Adipose tissue (tissue), 3 donors: ENCODE measurements around the gene PDE11A. TPM values are rescaled to one million over a fixed set of nuclear protein-coding genes. Genes with fewer than 3 reads are reported as not detected.
"Not testable (repeated sequence)": the region's sequence is repeated elsewhere in the genome, so short reads cannot be mapped to it uniquely, and the experiment has no call there.

Experiments used
- H3K27ac ChIP-seq: one replicate; pipeline ENCODE4 v1.5.1; 2013; ENCODE audit warnings: low read depth, low read length
- WGBS, 3 donors: extraction: QIAGEN DNeasy Blood & Tissue Kit; methylation state at CpG; one replicate each; pipeline ENCODE4 v1.1.7; 2013; 5-methylcytosine and 5-hydroxymethylcytosine counted together
- polyA plus RNA-seq, 3 donors: library from polyadenylated mRNA; stranded (reverse); fragments of 200-250 nt; gene quantifications; one replicate each; pipeline ENCODE4 v1.2.3, GENCODE V29; 2013
- donor health status: healthy with polysubstance abuse.
- donor health status: Bipolar disorder and iron deficiency.
- donor health status: healthy.

Gene PDE11A
- polyA plus RNA-seq, 3 donors, result 0.11 to 0.72 (median 0.27) TPM

- not testable (repeated sequence) for H3K27ac ChIP-seq
- 74 to 91% (median 83%) methylated on average over 3 of the region's 3 CpGs for WGBS, 3 donors
These were observed 6.7 kb upstream of the PDE11A start for GRCh38 chr2:178079279-178079678.

DNA sequence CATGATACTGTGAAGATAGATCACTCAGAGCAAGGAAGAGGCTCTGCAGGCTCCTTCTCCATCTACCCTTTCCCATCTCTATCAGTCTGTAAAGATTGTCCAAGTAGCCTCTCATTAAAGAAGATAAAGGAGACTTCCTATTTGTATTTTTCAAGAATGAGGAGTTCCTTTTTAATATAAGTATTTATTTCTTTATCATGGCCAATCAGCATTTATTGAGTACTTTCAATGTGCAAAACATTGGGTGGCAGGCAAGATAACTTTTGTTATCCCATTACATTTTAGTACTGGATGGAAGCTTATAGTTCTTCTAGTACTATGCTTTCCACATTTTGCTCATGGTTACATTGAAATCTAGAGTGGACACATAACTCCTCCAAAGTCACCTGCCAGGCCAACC, 3.6 kb upstream of the PDE11A start:
- H3K27ac ChIP-seq, result no peak overlapping the region

GRCh38 chr2:178075006-178075326, 2.4 kb upstream of the PDE11A start:
- 92 to 100% (median 96%) methylated on average over 1 of the region's 1 CpG for WGBS, 3 donors
- no peak overlapping the region for H3K27ac ChIP-seq

- 81 to 85% (median 84%) methylated on average over 8 of the region's 8 CpGs for WGBS, 3 donors
- H3K27ac ChIP-seq, result no peak overlapping the region
These were observed 1.8 kb upstream of the PDE11A start for GRCh38 chr2:178074123-178075005.

DNA sequence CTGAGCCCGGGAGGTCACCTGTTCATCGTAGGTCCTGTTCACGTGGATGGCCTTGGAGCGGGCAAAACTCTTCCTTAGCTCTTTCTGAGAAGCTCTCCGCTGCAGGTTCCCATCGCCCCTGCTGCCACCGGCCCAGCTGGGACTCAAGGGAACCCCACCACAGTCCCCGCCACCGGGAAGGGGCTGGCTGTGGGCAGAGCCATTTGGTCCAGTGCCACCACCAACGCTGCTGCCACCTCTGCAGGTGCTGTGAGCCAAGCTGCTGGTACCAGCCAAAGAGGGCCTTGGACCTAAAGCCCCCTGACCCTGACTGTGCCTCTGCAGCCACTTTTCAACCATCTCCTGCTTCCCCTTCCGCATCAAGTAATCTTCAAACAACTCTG, 586 bp downstream of the PDE11A start:
- WGBS, 3 donors, result 39 to 88% (median 86%) methylated on average over 11 of the region's 11 CpGs
- H3K27ac ChIP-seq, result no peak overlapping the region

- WGBS, 3 donors, result 28 to 79% (median 71%) methylated on average over 2 of the region's 2 CpGs
- H3K27ac ChIP-seq, result no peak overlapping the region
These were observed 1.8 kb downstream of the PDE11A start for GRCh38 chr2:178070824-178071223.

DNA sequence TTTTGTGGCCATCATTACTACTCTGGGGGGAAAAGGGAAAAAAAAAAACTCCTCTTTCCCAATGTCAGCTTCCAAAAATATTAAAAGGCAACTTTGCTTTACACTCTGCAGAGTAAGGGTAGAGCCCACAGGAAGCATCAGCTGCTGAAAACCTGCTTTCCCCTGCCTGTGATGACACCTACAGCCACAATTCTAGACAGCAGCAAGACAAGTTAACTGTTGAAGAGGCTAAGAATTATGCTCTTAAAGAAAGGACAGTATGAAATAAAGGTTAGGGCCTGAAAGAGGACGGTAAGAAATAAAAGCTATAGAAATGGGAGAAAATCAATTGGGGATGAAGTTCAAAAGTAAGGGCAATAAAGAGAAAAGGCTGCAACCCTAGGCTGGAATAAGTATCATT, 3.0 kb downstream of the PDE11A start:
- 46 to 81% (median 61%) methylated on average over 1 of the region's 1 CpG for WGBS, 3 donors

DNA sequence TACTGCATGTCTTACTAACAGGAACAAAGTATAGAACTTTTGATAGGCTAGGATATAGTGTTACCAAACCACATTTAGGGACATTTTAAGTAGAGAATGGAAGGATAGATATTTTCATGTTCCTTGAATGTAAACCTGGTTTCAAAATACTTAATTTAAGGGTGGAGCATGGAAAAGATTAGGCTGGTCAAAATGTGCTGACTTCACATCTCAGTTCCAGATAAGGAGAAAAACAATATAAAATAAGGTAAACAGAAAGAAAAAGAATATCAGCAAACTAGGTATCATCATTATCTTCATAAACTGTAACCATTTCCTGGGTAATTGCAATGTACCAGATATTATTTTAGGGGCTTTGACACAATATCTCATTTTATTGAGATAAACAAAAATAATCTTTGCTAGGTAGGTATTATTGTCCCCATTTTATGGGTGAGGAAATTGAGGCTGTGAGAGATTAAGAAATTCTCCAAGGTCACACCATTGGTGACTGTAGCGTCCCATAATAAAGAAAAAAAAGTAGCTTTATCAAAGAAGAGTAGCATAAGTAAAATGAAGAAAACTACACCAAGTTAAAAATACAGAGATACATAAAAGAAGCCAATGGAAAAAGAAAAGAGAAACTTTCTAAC, 3.6 kb downstream of the PDE11A start:
- no peak overlapping the region for H3K27ac ChIP-seq
- WGBS, 3 donors, result 71 to 92% (median 89%) methylated on average over 1 of the region's 1 CpG

More for the DNA sequence above, 3.0 kb downstream of the PDE11A start:
- H3K27ac ChIP-seq, result no peak overlapping the region

DNA sequence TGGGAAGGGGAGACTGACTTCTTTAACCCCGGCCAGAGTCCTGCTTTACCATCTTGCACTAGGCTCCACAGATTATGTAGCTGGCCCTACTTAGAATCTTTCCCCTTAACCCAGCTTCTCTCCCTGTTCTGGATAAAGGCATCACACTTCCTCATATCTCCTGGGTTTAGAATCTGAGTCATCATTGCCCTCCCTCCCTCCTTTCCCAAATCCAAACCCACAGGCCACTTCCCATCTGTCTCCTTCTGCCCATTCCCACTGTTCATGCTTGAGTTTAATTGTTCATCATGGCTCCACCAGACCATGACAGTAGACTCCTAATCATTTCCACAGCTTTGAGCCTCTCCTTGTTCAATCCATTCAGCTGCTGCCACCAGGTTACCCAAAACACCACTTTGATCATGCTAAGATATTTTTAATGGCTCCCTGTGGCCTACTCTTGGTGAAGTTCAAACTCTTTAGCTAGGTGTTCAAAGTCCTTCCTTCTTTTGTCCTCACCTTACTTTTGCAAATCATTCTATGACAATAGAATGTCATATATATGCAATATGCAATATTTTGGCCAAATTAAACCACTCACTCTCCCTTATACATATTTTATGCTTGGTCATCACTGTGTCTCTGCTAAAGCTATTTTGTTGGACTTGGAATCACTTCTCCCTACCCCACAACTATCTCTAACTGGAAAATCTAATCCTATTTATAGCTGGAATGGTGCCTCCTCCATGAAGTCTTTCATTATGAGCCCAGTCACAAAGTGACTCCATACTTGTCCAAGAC, 5.5 kb downstream of the PDE11A start:
- no peak overlapping the region for H3K27ac ChIP-seq
- 95 to 100% (median 100%) methylated on average over 1 of the region's 1 CpG for WGBS, 3 donors

- WGBS, 3 donors, result 88 to 90% (median 89%) methylated on average over 3 of the region's 3 CpGs
- no peak overlapping the region for H3K27ac ChIP-seq
These were observed 6.3 kb downstream of the PDE11A start for GRCh38 chr2:178066324-178066723.

- WGBS, 3 donors, result 60 to 86% (median 81%) methylated on average over 2 of the region's 2 CpGs
- no peak overlapping the region for H3K27ac ChIP-seq
These were observed 12.9 kb downstream of the PDE11A start for GRCh38 chr2:178059681-178060080.

DNA sequence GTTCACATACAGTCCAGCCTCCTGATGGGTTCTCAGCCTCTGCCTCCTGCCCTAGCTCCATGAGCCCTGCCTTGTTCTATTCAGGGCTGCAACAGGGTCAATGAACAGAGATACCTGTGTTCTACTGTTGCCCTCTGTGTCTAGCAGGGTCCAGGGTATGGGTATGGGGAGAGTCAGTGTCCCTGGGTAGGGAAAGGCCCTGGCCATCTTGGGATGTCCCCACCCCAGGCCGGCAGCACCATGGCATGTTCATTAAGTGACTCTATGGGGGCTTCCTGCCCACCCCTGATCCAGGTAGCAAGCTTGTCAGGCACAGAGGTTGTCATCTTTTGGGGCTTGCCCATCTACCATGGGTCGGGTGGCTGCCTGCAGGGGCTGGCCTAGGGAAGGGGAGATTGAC, 13.5 kb downstream of the PDE11A start:
- 77 to 95% (median 87%) methylated on average over 2 of the region's 2 CpGs for WGBS, 3 donors
- H3K27ac ChIP-seq, result no peak overlapping the region

DNA sequence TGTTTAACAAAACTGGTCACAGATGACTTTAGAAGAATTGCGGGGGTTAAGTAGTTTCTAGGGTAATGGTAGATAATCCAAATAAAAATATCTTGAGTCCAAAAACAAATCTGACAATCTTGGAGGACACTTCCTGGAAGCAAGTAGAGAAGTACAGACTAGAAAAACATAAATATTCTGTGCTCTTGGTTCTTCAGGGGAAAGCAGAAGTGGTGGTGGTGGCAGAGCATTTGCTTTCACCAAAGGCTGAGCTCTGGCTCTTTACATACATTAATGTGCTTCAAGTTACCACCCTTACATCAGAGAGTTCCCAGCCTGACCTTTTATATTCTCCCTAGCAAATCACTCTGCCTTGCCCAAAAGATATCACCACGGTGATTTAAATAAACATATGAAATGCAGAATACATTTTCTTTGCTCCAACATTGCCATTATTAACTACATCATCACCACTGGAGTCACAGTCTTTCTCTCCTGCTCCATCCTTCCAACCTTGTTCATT, 15.3 kb downstream of the PDE11A start:
- no peak overlapping the region for H3K27ac ChIP-seq
- 59 to 71% (median 65%) methylated on average over 2 of the region's 2 CpGs for WGBS, 3 donors

- WGBS, 3 donors, result 56 to 92% (median 90%) methylated on average over 1 of the region's 1 CpG
- no peak overlapping the region for H3K27ac ChIP-seq
These were observed 16.2 kb downstream of the PDE11A start for GRCh38 chr2:178056345-178056744.

DNA sequence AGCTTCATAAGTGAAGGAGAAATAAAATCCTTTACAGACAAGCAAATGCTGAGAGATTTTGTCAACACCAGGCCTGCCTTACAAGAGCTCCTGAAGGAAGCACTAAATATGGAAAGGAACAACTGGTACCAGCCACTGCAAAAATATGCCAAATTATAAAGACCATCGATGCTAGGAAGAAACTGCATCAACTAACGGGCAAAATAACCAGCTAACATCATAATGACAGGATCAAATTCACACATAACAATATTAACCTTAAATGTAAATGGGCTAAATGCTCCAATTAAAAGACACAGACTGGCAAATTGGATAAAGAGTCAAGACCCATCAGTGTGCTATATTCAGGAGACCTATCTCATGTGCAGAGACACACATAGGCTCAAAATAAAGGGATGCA, 21.3 kb downstream of the PDE11A start:
- not testable (repeated sequence) for H3K27ac ChIP-seq
- 70 to 100% (median 84%) methylated on average over 2 of the region's 2 CpGs for WGBS, 3 donors

GRCh38 chr2:178047391-178047790, 25.2 kb downstream of the PDE11A start:
- 84 to 93% (median 84%) methylated on average over 2 of the region's 2 CpGs for WGBS, 3 donors
- no peak overlapping the region for H3K27ac ChIP-seq

- WGBS, 3 donors, result 59 to 88% (median 78%) methylated on average over 1 of the region's 1 CpG
- no peak overlapping the region for H3K27ac ChIP-seq
These were observed 27.7 kb downstream of the PDE11A start for GRCh38 chr2:178044836-178045235.

GRCh38 chr2:178043266-178043665, 29.3 kb downstream of the PDE11A start:
- 85 to 91% (median 91%) methylated on average over 1 of the region's 1 CpG for WGBS, 3 donors
- H3K27ac ChIP-seq, result no peak overlapping the region

GRCh38 chr2:178033583-178033982, 39.0 kb downstream of the PDE11A start:
- not testable (repeated sequence) for H3K27ac ChIP-seq
